ES-I3 (cell line): ENCODE results near the gene SEMA4F.

Source experiments
- H3K36me3 ChIP-seq: 2 replicates; pipeline ENCODE4 v1.6.1; 2013; ENCODE audit warnings: mild to moderate bottlenecking, low read length, control low read depth, moderate library complexity; ENCODE audit not compliant: insufficient read depth
- H3K4me1 ChIP-seq: 2 replicates; pipeline ENCODE4 v1.6.1; 2013; ENCODE audit warnings: mild to moderate bottlenecking, control low read depth, low read length; ENCODE audit not compliant: insufficient read depth
- H3K9ac ChIP-seq: 2 replicates; pipeline ENCODE4 v1.6.1; 2013; ENCODE audit warnings: low read depth, mild to moderate bottlenecking, low read length, moderate library complexity
- H3K9me3 ChIP-seq: 2 replicates; pipeline ENCODE4 v1.6.1; 2013; ENCODE audit warnings: mild to moderate bottlenecking, low read length, moderate library complexity; ENCODE audit not compliant: control insufficient read depth, insufficient read depth

The SEMA4F gene

GRCh38 chr2:74646201-74646600 lies 7.8 kb upstream of the SEMA4F start:
- no peaks in the 10 kb centered on the region for H3K36me3 ChIP-seq
- no peaks in the 10 kb centered on the region for H3K9me3 ChIP-seq
- no peak overlapping the region for H3K9ac ChIP-seq
- no peaks in the 10 kb centered on the region for H3K4me1 ChIP-seq

- H3K9me3 ChIP-seq, result no peaks in the 10 kb centered on the region
- H3K4me1 ChIP-seq, result no peaks in the 10 kb centered on the region
- H3K9ac ChIP-seq, result peak overlapping the region; percentile 14; the same call in 1 of the 2 replicates
- no peaks in the 10 kb centered on the region for H3K36me3 ChIP-seq
These were observed 7.1 kb upstream of the SEMA4F start for GRCh38 chr2:74646834-74647482.

GRCh38 chr2:74648009-74648443 lies 6.0 kb upstream of the SEMA4F start, which contains the start of gene M1AP:
Gene M1AP (minus strand): TSS chr2:74648330. CDS start chr2:74640275, 8,055 bp downstream.
- H3K9ac ChIP-seq, result peak within 1 kb of the TSS; percentile 55; the same call in 1 of the 2 replicates

DNA sequence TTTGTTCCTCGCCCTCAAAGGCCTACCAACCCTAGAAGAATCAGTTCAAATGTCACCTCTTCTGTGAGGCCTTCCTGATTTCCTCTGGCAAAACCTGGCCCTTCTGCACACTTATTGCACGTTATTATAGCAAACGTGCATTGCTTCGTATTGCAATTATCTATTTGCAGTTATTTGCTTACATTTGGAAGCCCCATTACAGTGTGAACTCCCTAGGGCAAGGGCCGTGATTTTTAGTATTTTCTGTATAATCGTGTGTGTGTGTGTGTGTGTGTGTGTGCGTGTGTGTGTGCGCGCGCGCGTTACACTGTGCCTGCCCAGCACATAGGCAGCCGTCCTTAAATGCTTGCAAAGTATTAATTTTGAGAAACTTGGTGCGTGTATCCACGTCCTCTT lies 460 bp upstream of the SEMA4F start:
- Histone ChIP-seq H3K9ac (peak overlapping the region; percentile 81; the same call in 1 of the 2 replicates), H3K36me3 (no peaks in the 10 kb centered on the region), H3K9me3 (no peaks in the 10 kb centered on the region), H3K4me1 (no peaks in the 10 kb centered on the region)

More at GRCh38 chr2:74648009-74648443, 6.0 kb upstream of the SEMA4F start, which contains the start of gene M1AP:
- Histone ChIP-seq H3K9me3 (no peaks in the 10 kb centered on the region), H3K4me1 (no peaks in the 10 kb centered on the region), H3K36me3 (no peaks in the 10 kb centered on the region)

- Histone ChIP-seq H3K9me3 (no peaks in the 10 kb centered on the region), H3K36me3 (no peaks in the 10 kb centered on the region), H3K9ac (no peak overlapping the region), H3K4me1 (no peaks in the 10 kb centered on the region)
These were observed 1.5 kb downstream of the SEMA4F start for GRCh38 chr2:74655579-74655978.

- Histone ChIP-seq H3K9me3 (no peaks in the 10 kb centered on the region), H3K9ac (no peak overlapping the region), H3K36me3 (no peaks in the 10 kb centered on the region), H3K4me1 (no peaks in the 10 kb centered on the region)
These were observed 4.5 kb downstream of the SEMA4F start for GRCh38 chr2:74658516-74658915.

DNA sequence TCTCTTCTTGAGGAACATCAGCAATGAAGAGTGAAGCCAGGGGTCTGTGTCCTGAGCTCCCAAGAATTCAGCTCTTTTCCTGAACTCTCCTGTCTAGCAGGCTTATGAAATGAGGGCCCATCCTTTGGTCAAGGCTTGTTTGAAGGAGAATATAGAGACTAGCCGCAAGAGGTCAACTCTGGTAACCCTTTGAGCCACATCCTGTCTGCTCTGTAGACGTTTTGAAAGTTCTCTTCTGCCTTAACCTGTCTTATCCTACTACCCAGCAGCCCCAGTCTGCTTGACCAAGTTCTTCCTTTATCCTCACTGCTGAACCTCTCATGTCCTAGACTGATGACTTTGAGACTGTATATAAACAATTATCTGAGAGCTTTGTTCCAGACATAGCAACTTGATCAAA lies 5.4 kb downstream of the SEMA4F start:
- H3K36me3 ChIP-seq, result no peaks in the 10 kb centered on the region
- H3K4me1 ChIP-seq, result no peaks in the 10 kb centered on the region
- H3K9me3 ChIP-seq, result no peaks in the 10 kb centered on the region
- H3K9ac ChIP-seq, result no peak overlapping the region

DNA sequence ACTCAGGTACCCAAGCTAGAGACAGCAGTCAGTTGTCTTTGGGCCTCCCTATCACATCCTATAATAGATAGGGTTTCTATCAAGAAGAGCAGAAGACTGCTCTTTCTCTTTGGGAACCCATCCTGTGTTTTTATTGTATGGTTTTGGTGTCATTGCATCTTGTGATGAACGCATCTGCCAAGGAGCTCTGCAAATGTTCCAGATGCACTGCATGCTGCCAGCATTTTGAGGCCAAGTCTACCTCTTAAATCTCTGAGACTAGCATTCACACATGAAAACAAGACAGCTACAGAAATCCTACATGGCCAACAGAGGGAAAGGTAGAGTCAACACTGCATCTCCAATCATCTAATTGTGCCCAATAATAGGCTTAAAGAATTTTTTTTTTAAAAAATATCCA lies 14.0 kb downstream of the SEMA4F start:
- Histone ChIP-seq H3K9me3 (no peaks in the 10 kb centered on the region), H3K9ac (no peak overlapping the region), H3K4me1 (no peaks in the 10 kb centered on the region), H3K36me3 (no peaks in the 10 kb centered on the region)

DNA sequence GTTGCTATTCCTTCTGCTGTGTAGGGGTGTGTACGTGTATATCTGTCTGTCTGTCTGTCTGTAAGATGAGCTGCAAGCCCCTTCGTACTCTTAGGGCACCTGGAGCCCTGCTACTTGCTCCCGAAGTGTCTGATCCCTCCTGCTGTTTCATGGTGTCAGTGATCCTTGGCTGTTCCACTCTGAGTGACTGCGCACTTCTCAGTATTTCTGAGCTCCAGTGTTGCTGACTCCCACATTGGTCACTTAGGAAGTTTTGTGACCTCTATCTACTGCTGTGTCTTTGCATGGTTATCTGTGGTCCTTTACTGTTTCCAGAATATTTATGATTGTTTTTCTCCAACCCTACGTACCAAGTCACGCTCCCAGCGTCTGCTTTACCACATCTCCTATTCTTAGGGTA lies 16.2 kb downstream of the SEMA4F start:
- no peaks in the 10 kb centered on the region for H3K4me1 ChIP-seq
- H3K9me3 ChIP-seq, result no peaks in the 10 kb centered on the region
- H3K9ac ChIP-seq, result no peak overlapping the region
- H3K36me3 ChIP-seq, result no peaks in the 10 kb centered on the region

DNA sequence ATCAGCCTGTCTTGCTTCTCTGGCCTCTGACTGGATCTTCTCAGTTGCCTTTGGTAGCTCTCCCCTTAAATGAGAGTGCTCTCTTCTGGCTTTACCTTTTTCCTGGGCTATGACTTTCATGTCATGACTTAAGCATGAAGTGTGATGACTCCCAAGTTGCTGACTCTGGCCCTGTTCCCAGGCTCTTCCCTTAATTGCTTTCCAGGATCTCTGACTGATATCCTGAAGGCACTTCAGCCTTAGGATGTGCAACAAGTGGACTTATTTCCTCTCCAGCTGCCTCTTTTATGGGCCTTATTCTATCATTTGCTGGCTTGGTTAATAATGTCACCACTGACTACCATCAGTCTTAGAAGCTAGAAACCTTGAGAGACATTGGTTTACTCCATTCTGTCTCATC lies 17.4 kb downstream of the SEMA4F start:
- no peak overlapping the region for H3K9ac ChIP-seq
- H3K36me3 ChIP-seq, result no peaks in the 10 kb centered on the region

GRCh38 chr2:74673826-74674528 lies 19.9 kb downstream of the SEMA4F start:
- no peak overlapping the region for H3K9ac ChIP-seq
- no peaks in the 10 kb centered on the region for H3K9me3 ChIP-seq
- H3K36me3 ChIP-seq, result no peaks in the 10 kb centered on the region
- H3K4me1 ChIP-seq, result no peaks in the 10 kb centered on the region

More for the DNA sequence above, 17.4 kb downstream of the SEMA4F start:
- Histone ChIP-seq H3K4me1 (no peaks in the 10 kb centered on the region), H3K9me3 (no peaks in the 10 kb centered on the region)

DNA sequence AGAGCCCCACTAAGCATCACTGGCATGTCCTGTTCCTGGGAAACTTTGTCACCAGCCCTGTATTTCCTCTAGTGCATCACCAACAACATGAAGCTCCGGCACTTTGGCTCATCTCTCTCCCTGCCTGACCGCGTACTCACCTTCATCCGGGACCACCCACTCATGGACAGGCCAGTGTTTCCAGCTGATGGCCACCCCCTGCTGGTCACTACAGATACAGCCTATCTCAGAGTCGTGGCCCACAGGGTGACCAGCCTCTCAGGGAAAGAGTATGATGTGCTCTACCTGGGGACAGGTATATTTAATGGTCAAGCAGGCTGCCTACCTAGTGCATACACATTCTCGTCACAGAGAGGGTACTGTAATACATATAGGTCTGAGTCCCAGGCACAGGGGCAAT lies 21.0 kb downstream of the SEMA4F start:
- Histone ChIP-seq H3K36me3 (no peaks in the 10 kb centered on the region), H3K9me3 (no peaks in the 10 kb centered on the region), H3K4me1 (no peaks in the 10 kb centered on the region), H3K9ac (no peak overlapping the region)

GRCh38 chr2:74676331-74676730 lies 22.3 kb downstream of the SEMA4F start:
- Histone ChIP-seq H3K4me1 (no peaks in the 10 kb centered on the region), H3K36me3 (no peaks in the 10 kb centered on the region)

DNA sequence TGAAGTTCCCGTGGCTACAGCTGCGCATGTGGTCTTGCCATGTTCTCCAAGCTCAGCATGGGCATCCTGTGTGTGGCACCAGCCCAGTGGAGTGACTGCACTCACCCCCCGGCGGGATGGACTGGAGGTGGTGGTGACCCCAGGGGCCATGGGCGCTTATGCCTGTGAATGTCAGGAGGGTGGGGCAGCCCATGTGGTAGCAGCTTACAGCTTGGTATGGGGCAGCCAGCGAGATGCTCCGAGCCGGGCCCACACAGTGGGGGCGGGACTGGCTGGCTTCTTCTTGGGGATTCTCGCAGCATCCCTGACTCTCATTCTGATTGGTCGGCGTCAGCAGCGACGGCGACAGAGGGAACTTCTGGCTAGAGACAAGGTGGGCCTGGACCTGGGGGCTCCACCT lies 25.6 kb downstream of the SEMA4F start:
- H3K36me3 ChIP-seq, result no peaks in the 10 kb centered on the region
- no peaks in the 10 kb centered on the region for H3K9me3 ChIP-seq
- H3K4me1 ChIP-seq, result no peaks in the 10 kb centered on the region
- no peak overlapping the region for H3K9ac ChIP-seq

More at GRCh38 chr2:74676331-74676730, 22.3 kb downstream of the SEMA4F start:
- Histone ChIP-seq H3K9ac (no peak overlapping the region), H3K9me3 (no peaks in the 10 kb centered on the region)

DNA sequence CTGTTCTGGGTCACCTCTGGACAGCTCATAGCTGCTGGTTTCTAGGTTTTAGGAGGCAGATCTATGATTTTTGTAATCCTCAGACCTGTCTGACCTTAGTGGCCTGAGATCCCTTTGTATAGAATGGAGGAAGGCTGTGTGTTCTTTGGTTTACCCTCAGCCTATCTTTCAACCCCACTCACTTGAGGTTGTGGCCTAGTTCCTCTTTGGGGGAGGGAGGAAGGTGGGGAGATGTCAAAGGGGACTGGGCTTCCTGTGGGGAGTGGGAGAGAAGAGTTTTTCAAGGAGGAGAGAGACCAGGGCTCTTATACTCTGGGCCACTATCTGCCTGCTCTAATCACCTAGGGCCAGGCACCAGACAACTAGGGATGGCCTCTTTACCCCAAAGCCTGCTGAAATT lies 28.5 kb downstream of the SEMA4F start:
- H3K4me1 ChIP-seq, result no peaks in the 10 kb centered on the region
- no peaks in the 10 kb centered on the region for H3K9me3 ChIP-seq
- no peak overlapping the region for H3K9ac ChIP-seq
- no peaks in the 10 kb centered on the region for H3K36me3 ChIP-seq
